ENCODE results near the gene UBXN2A. TPM values are rescaled to one million over a fixed set of nuclear protein-coding genes. Genes with fewer than 3 reads are reported as not detected.
"Not testable (repeated sequence)": the region's sequence is repeated elsewhere in the genome, so short reads cannot be mapped to it uniquely, and the experiment has no call there.

UBXN2A gene
- total RNA-seq, 1 experiment from 2014 or later: 29.5 TPM

GRCh38 chr2:23934259-23934658 lies 6.0 kb upstream of the UBXN2A start:
- DNase-seq (ENCODE audit: low spot score): peak; percentile 59
- in situ Hi-C loops (cut with HindIII; ENCODE audit: low sequenced_read_pairs): no loop called here

- in situ Hi-C loops (cut with HindIII; ENCODE audit: low sequenced_read_pairs): no loop called here
- peak; percentile 58 for DNase-seq (ENCODE audit: low spot score)
Observed at GRCh38 chr2:23940718-23941620, 706 bp downstream of the UBXN2A start.

- in situ Hi-C loops (cut with HindIII; ENCODE audit: low sequenced_read_pairs): no loop called here
- DNase-seq (ENCODE audit: low spot score): no peak
Observed at GRCh38 chr2:23941644-23942043, 1.4 kb downstream of the UBXN2A start.

GRCh38 chr2:23943666-23944065 lies 3.4 kb downstream of the UBXN2A start:
- no peak for DNase-seq (ENCODE audit: low spot score)
- in situ Hi-C loops (cut with HindIII; ENCODE audit: low sequenced_read_pairs): no loop called here

- no peak for DNase-seq (ENCODE audit: low spot score)
- in situ Hi-C loops (cut with HindIII; ENCODE audit: low sequenced_read_pairs): no loop called here
Observed at GRCh38 chr2:23944527-23944926, 4.3 kb downstream of the UBXN2A start.

GRCh38 chr2:23944976-23945375 lies 4.7 kb downstream of the UBXN2A start:
- in situ Hi-C loops (cut with HindIII; ENCODE audit: low sequenced_read_pairs): no loop called here
- no peak for DNase-seq (ENCODE audit: low spot score)

GRCh38 chr2:23947350-23947749 lies 7.1 kb downstream of the UBXN2A start:
- in situ Hi-C loops (cut with HindIII; ENCODE audit: low sequenced_read_pairs): no loop called here
- no peak for DNase-seq (ENCODE audit: low spot score)

- in situ Hi-C loops (cut with HindIII; ENCODE audit: low sequenced_read_pairs); DNase-seq (ENCODE audit: low spot score): not testable (repeated sequence)
Observed at GRCh38 chr2:23952558-23952957, 12.3 kb downstream of the UBXN2A start.

- in situ Hi-C loops (cut with HindIII; ENCODE audit: low sequenced_read_pairs): no loop called here
- no peak for DNase-seq (ENCODE audit: low spot score)
Observed at GRCh38 chr2:23953625-23954024, 13.4 kb downstream of the UBXN2A start.

- no peak for DNase-seq (ENCODE audit: low spot score)
- in situ Hi-C loops (cut with HindIII; ENCODE audit: low sequenced_read_pairs): loop anchor here (5.0 kb wide), 1 partner anchor 52 kb away; no protein-coding TSS in a partner anchor
Observed at GRCh38 chr2:23954325-23955014, 14.2 kb downstream of the UBXN2A start.

- in situ Hi-C loops (cut with HindIII; ENCODE audit: low sequenced_read_pairs): no loop called here
- DNase-seq (ENCODE audit: low spot score): no peak
Observed at GRCh38 chr2:23967846-23968245, 27.6 kb downstream of the UBXN2A start.

- in situ Hi-C loops (cut with HindIII; ENCODE audit: low sequenced_read_pairs): no loop called here
- DNase-seq (ENCODE audit: low spot score): no peak
Observed at GRCh38 chr2:23976883-23977282, 36.6 kb downstream of the UBXN2A start.

GRCh38 chr2:23988371-23988770 lies 48.1 kb downstream of the UBXN2A start:
- in situ Hi-C loops (cut with HindIII; ENCODE audit: low sequenced_read_pairs): no loop called here
- DNase-seq (ENCODE audit: low spot score): no peak

- in situ Hi-C loops (cut with HindIII; ENCODE audit: low sequenced_read_pairs): no loop called here
Observed at GRCh38 chr2:23992931-23993330, 52.7 kb downstream of the UBXN2A start.

GRCh38 chr2:23993736-23994269 lies 53.5 kb downstream of the UBXN2A start:
- in situ Hi-C loops (cut with HindIII; ENCODE audit: low sequenced_read_pairs): no loop called here
- no peak for DNase-seq (ENCODE audit: low spot score)

More at GRCh38 chr2:23992931-23993330, 52.7 kb downstream of the UBXN2A start:
- DNase-seq (ENCODE audit: low spot score): peak; percentile 6

- DNase-seq (ENCODE audit: low spot score): no peak
- in situ Hi-C loops (cut with HindIII; ENCODE audit: low sequenced_read_pairs): no loop called here
Observed at GRCh38 chr2:23994567-23994966, 54.3 kb downstream of the UBXN2A start.

GRCh38 chr2:24007693-24008092 lies 67.4 kb downstream of the UBXN2A start:
- in situ Hi-C loops (cut with HindIII; ENCODE audit: low sequenced_read_pairs): no loop called here

GRCh38 chr2:24008672-24009366 lies 68.6 kb downstream of the UBXN2A start:
- no peak for DNase-seq (ENCODE audit: low spot score)
- in situ Hi-C loops (cut with HindIII; ENCODE audit: low sequenced_read_pairs): no loop called here

More at GRCh38 chr2:24007693-24008092, 67.4 kb downstream of the UBXN2A start:
- no peak for DNase-seq (ENCODE audit: low spot score)

- in situ Hi-C loops (cut with HindIII; ENCODE audit: low sequenced_read_pairs): no loop called here
- no peak for DNase-seq (ENCODE audit: low spot score)
Observed at GRCh38 chr2:24009367-24009679, 69.1 kb downstream of the UBXN2A start.
